Neural cell (in vitro differentiated cells): ENCODE data around the gene AURKA.

ENCODE experiments used
- EP300 ChIP-seq: fragments of 450-650 bp; conservative IDR thresholded peaks from 2 replicates; pipeline ENCODE4 v1.6.1; 2014; ENCODE audit warnings: antibody characterized with exemption, mild to moderate bottlenecking, moderate library complexity; ENCODE audit not compliant: poor library complexity, severe bottlenecking
- POLR2AphosphoS5 ChIP-seq: IDR thresholded peaks from 2 replicates; pipeline ENCODE4 v1.6.1; 2012
- TF ChIP-seq, protein P1 (sequence below): IDR thresholded peaks from 2 replicates; pipeline ENCODE4 v1.6.1; 2012; ENCODE audit warnings: borderline replicate concordance

DNA sequence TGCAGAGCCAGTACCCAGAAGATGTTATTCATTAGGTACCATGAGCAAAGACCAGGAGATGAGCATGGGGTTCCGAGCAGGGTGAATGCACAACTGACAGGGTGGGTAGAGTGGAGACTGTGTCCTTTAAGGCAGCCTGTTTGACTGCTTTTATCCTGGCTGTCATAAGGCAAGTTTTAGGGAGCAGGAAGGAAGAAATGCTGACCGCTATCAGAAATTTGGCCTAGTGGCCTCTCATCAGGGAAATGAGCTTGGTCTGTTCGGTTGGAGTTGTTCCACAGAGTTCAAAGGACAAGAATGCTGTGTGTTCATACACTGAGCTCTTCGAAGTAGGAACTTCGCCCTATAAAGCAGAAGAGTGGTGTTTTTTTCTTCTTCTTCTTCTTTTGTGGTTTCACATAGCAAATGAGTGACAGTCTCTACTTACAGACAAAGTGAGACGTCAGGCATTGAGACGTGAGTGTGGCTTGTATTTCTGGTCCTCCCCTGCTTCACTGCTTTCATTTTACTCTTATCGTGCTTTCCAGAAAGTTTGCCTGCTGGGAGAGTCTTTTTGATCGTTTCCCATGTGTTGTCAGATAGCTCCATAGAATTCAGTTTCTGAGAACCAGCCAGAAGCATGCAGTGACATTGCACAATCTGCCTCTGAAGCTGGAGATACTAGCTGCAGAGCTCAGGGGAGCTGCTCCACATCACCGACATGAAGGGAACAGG lies 19.9 kb upstream of the AURKA start, which contains the start of gene CASS4:
- no peak for TF ChIP-seq EP300
- TF ChIP-seq POLR2AphosphoS5: no peak
- TF ChIP-seq, protein P1, sequence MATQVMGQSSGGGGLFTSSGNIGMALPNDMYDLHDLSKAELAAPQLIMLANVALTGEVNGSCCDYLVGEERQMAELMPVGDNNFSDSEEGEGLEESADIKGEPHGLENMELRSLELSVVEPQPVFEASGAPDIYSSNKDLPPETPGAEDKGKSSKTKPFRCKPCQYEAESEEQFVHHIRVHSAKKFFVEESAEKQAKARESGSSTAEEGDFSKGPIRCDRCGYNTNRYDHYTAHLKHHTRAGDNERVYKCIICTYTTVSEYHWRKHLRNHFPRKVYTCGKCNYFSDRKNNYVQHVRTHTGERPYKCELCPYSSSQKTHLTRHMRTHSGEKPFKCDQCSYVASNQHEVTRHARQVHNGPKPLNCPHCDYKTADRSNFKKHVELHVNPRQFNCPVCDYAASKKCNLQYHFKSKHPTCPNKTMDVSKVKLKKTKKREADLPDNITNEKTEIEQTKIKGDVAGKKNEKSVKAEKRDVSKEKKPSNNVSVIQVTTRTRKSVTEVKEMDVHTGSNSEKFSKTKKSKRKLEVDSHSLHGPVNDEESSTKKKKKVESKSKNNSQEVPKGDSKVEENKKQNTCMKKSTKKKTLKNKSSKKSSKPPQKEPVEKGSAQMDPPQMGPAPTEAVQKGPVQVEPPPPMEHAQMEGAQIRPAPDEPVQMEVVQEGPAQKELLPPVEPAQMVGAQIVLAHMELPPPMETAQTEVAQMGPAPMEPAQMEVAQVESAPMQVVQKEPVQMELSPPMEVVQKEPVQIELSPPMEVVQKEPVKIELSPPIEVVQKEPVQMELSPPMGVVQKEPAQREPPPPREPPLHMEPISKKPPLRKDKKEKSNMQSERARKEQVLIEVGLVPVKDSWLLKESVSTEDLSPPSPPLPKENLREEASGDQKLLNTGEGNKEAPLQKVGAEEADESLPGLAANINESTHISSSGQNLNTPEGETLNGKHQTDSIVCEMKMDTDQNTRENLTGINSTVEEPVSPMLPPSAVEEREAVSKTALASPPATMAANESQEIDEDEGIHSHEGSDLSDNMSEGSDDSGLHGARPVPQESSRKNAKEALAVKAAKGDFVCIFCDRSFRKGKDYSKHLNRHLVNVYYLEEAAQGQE: no peak
